HS-27A (cell line): Measurements from ENCODE around the gene TIGD7.
"Not testable (repeated sequence)": the region's sequence is repeated elsewhere in the genome, so short reads cannot be mapped to it uniquely, and the experiment has no call there.

ENCODE experiments used
- DNase-seq: peaks from one replicate; pipeline ENCODE4 v3.0.0-alpha.2; 2012; ENCODE audit warnings: low read depth, missing footprints

Gene TIGD7

DNA sequence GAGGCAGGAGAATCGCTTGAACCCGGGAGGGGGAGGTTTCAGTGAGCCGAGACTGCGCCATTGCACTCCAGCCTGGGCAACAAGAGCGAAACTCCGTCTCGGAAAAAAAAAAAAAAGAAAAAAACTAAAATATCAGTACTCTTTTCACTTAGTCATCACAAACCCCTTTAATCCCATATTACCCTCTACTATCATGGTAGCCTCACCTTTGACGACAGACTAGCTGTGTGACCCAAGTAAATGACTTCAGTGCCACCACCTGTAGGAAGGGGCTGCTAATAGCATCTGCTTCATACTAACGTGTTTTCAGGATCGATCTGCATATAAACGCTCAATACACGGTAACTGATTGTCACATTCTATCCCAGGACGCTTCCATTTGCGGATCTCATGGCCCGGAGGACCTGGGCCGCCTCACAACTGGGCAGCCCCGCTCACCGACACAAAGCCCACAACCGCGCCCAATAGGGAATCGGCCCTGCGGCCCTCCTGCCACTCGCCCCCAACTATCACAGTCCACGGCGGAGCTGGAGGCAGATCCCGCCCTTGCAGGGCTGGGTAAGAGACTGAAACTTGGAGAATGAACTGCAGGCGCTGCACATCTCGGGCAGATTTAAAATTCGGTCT is 23.0 kb downstream of the TIGD7 start:
- DNase-seq, result no peak

- DNase-seq, result no peak
Measured at GRCh38 chr16:3281222-3281820, 23.9 kb downstream of the TIGD7 start.

GRCh38 chr16:3276679-3277078 is 28.6 kb downstream of the TIGD7 start:
- no peak for DNase-seq

GRCh38 chr16:3274947-3275346 is 30.3 kb downstream of the TIGD7 start:
- DNase-seq, result no peak

- DNase-seq, result no peak
Measured at GRCh38 chr16:3274490-3274889, 30.7 kb downstream of the TIGD7 start.

DNA sequence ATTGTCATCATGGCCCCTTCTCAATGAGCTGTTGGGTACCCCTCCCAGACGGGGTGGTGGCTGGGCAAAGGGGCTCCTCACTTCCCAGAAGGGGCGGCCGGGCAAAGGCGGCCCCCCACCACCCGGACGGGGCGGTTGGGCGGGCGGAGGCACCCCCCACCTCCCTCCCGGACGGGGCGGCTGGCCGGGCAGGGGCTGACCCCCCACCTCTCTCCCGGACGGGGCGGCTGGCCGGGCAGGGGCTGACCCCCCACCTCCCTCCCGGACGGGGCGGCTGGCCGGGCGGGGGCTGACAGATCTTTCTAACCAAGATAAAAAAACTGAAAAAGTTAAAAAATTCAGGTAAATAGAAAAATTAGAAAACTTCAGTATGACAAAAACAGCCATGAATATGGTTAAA is 33.9 kb downstream of the TIGD7 start:
- not testable (repeated sequence) for DNase-seq

DNA sequence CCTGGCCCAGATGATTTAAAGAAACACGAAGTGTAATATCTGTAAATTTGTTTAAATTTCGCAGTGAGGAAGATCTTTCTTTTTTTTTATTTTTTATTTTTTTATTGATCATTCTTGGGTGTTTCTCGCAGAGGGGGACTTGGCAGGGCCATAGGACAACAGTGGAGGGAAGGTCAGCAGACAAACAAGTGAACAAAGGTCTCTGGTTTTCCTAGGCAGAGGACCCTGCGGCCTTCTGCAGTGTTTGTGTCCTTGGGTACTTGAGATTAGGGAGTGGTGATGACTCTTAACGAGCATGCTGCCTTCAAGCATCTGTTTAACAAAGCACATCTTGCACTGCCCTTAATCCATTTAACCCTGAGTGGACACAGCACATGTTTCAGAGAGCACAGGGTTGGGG is 34.5 kb downstream of the TIGD7 start:
- DNase-seq, result not testable (repeated sequence)

DNA sequence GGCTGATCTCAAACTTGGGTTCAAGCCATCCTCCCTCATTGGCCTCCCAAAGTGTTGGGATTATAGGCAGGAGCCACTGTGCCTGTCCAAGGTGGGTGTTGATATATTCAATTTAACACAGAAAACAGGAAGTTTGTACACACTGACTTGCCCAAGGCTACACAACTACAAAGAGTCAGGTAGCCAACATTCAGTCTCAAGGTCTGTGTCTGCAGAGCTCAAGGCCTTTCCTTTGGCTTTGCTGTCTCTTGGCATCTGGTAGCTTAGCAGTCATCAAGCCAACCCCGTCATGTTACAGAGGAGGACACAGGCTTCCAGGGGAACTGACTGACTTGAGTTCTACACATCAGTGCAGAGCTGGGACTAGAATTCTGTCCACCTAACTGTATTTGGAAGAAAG is 36.9 kb downstream of the TIGD7 start:
- DNase-seq, result no peak

DNA sequence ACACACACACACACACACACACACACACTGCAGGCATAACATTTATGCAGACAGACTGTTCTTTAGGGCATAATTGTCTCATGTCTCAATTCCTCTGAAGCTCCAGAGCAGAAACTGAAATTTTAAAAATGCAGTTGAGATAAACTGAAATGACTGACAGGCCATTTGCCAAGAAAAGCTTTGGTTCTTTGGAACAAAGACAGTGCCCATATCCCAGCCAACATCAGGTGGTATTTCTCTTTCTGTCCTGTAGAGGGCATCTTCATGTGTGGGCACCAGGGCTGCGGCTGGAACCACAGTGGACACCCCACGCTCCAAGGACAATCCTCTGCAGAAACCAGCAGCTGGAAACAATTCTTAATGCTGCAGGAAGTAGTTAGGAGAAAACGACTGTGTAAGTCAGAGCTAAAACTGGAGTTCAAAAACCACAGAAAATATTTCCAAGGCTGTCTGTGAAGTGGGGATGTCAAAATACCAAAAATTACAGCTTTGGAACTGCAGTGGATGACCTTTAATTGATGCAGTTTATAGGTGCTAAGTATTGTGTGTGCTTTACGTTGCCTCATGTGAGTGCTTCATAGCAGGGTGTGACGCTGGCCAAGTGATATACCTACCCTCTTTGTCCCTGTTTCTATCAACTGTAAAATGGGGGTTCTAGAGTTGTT is 38.2 kb downstream of the TIGD7 start:
- DNase-seq, result no peak

DNA sequence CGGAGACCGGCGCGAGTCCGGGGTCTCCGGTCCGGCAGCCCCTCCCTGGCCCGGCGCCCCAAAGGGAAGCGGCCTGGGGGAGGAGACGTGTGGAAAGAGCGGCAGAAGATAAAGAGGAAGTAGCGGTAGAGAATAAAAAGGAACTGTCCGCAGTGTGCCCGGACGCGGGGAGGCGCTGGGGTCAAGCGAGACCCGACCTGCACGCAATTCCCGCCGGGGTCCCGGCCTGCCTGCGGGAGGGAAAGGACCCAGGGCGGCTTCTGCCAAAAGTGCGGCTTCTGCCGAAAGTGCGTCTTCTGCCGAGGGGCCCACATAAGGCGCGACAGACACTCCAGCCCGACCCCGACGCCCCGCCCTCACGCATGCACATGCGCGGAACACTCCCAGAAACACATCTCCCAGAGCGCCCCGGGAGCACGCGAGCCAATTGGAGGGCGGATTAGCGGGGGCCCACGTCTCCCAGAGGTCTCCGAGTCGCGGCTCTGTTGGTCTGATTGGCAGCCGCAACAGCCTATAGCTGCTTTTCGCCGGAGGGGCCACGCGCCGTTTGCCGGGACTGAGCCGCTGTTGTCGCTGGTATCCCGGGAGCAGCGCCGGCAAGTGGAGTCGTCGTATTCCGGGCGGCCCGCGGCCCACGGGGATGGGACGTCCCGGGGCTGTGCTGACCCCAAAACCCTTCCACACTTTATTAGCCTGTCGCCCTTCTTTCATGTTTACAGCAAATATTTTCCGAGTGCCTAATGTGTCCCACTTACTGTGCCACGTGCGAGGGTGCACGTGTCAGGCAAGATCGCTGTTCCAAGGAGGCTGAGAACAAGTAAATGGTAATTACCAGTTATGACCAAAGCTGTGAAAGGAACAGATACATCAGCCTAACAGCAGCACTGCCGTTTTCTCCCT is 40.8 kb downstream of the TIGD7 start:
- DNase-seq, result peak; percentile 79

GRCh38 chr16:3262517-3262916 is 42.7 kb downstream of the TIGD7 start:
- DNase-seq, result no peak

- DNase-seq, result no peak
Measured at GRCh38 chr16:3259836-3260235, 45.4 kb downstream of the TIGD7 start.

GRCh38 chr16:3256866-3257465 is 48.3 kb downstream of the TIGD7 start:
- DNase-seq, result no peak

DNA sequence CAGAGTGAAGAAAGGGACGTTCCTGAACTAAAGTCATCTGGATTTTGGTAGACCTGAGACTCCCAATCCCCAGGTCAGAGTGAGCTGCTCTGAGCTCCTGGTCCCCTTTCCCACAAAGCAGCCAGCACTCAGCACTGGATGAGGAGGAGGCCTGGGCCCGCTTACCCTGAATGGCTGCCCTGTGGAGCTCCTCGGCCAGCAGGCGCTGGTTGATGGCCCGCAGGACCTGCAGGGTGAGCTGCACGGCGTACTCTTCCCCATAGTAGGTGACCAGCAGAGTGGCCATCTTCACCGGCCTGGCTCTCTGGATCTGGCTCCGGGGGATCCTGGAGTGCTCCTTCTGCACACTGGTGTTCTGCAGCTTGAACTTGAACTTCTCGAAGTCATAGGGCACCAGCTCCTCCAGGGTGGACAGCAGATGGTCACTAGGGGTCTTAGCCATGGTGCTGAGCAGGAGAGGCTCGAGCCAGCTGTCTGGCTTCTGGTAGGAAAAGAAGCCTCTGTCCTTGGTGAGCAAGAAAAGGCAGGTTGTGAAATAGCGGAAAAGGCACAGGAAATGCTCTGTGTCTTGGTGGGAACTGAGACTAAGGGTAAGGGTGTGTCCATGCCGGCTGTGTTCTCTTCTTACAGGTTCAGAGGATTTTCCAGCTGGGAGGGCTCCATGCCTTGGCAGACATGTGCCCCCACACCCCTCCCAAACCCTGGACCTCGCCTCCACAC is 48.9 kb downstream of the TIGD7 start, which contains the start of gene MEFV:
MEFV (minus strand) TSS at position 488 of the 720 bp plus-strand sequence; CDS start at position 442, 46 bp downstream.
- DNase-seq, result no peak

- no peak for DNase-seq
Measured at GRCh38 chr16:3254309-3254708, 50.9 kb downstream of the TIGD7 start.

GRCh38 chr16:3252967-3253366 is 52.3 kb downstream of the TIGD7 start:
- no peak for DNase-seq

- no peak for DNase-seq
Measured at GRCh38 chr16:3249451-3249850, 55.8 kb downstream of the TIGD7 start.

DNA sequence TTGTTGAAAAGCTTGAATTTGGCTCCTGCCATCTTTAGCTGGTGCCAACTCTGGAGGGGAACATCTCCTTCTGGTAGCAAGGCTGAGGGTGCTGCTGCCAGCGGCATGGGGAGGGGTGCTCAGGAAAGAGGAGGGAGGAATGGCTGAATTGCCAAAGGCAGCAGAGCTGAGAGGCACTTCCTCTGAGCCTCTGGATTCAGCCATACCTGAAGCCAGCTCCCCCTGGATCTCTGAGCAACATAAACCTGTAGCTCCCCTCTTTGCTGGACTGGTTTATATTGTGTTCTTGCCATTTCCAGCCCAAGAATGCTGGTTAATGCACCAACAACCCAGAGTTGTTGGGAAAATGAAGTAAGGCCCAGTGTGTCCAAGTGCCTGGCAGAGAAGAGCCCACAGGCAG is 56.2 kb downstream of the TIGD7 start:
- no peak for DNase-seq
